GM23248 (cell line): ENCODE results near the gene TPT1.

Source experiments
- EZH2 ChIP-seq: fragments of 200-600 bp; sonication (generic); IDR thresholded peaks from 2 replicates; pipeline ENCODE4 v1.6.1; 2018; ENCODE audit warnings: antibody characterized with exemption, mild to moderate bottlenecking; ENCODE audit not compliant: insufficient read depth, poor library complexity, severe bottlenecking
- EZH2phosphoT487 ChIP-seq: fragments of 200-600 bp; sonication (generic); IDR thresholded peaks from 2 replicates; pipeline ENCODE4 v1.6.1; 2018; ENCODE audit warnings: antibody characterized with exemption, moderate library complexity, mild to moderate bottlenecking, low read depth; ENCODE audit not compliant: insufficient read depth

DNA sequence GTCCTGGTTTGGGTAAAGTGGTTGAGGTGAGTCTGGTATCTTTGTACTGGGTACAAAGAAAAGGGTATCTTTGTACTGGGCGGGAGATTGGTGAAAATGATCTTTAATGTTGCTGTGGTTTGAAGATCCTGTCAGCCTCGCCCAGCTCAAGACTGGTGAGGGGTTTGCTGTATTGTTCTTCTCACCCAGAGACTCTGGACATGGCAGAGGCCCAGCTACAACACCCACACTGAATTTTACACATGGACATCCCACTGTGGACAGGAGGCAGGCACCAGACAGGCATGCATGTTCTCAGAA, 42.8 kb downstream of the TPT1 start:
- TF ChIP-seq EZH2phosphoT487 (no peak), EZH2 (no peak)
